Ovary (tissue), 9 donors: ENCODE measurements around the gene VPS18. TPM values are rescaled to one million over a fixed set of nuclear protein-coding genes. Genes with fewer than 3 reads are reported as not detected.

ENCODE experiments used
- DNase-seq, 5 donors: peaks; one replicate each; pipeline ENCODE4 v3.0.0-alpha.2; 2019 to 2020
- H3K27ac ChIP-seq, 2 donors: fragments of 200-600 bp; one replicate each; pipeline versions ENCODE4 v1.5.1 to v1.8.0; 2019 to 2022
- H3K27me3 ChIP-seq: fragments of 200-600 bp; one replicate; pipeline ENCODE4 v1.8.0; 2022
- H3K36me3 ChIP-seq: fragments of 200-600 bp; sonication (generic); one replicate; pipeline ENCODE4 v1.5.1; 2019
- H3K4me1 ChIP-seq: one replicate; pipeline ENCODE4 v1.8.1; 2013; ENCODE audit warnings: mild to moderate bottlenecking, moderate library complexity; ENCODE audit not compliant: insufficient read depth
- H3K4me3 ChIP-seq: fragments of 200-600 bp; sonication (generic); one replicate; pipeline ENCODE4 v1.5.1; 2017
- H3K9me3 ChIP-seq, 2 donors: fragments of 200-600 bp in 1 of 2; sonication (generic) in 1 of 2; one replicate each; pipeline versions ENCODE4 v1.5.1 to v1.8.1; 2013 to 2019; ENCODE audit warnings: mild to moderate bottlenecking in 1 of 2, moderate library complexity in 1 of 2
- CTCF ChIP-seq, 3 donors: fragments of 450-650 bp in 2 of 3; fragments of 200-600 bp in 1 of 3; IDR thresholded peaks; one replicate each; pipeline versions ENCODE4 v1.5.1 to v1.8.0; 2016 to 2022; ENCODE audit warnings: antibody characterized with exemption in 3 of 3, mild to moderate bottlenecking in 1 of 3
- EP300 ChIP-seq: sonication (generic); formaldehyde crosslinking; IDR thresholded peaks from one replicate; pipeline ENCODE4 v1.6.1; 2017; ENCODE audit warnings: antibody characterized with exemption
- POLR2A ChIP-seq: fragments of 450-650 bp; IDR thresholded peaks from one replicate; pipeline ENCODE4 v1.6.1; 2017; ENCODE audit warnings: antibody characterized with exemption, mild to moderate bottlenecking, moderate library complexity
- WGBS, 3 donors: extraction: QIAGEN DNeasy Blood & Tissue Kit in 1 of 3; methylation state at CpG; one replicate each; pipeline versions ENCODE4 v1.1.5 to v1.1.7; 2013 to 2017; 5-methylcytosine and 5-hydroxymethylcytosine counted together
- intact Hi-C, 4 donors: fragments of 100-400 bp; cut with DNase I; formaldehyde crosslinking; loops; one replicate each; pipeline versions ENCODE4 v1.11.0 to v1.15.1; 2022 to 2023
- polyA plus RNA-seq, 2 donors: library from polyadenylated mRNA; stranded (reverse); fragments of 200-250 nt in 1 of 2; fragments of 350-450 nt in 1 of 2; fragmentation: Illumina TruSeq in 1 of 2; extraction: RNeasy Lipid Tissue Mini Kit (QIAGEN cat#74804) in 1 of 2; gene quantifications; one replicate each; pipeline ENCODE4 v1.2.3, GENCODE V29; 2013 to 2014
- total RNA-seq, 7 donors: library from RNA; depleted of rRNA in 2 of 7; stranded (reverse); fragments of >200 nt in 2 of 7; fragmentation: NEBNext Ultra II Directional in 3 of 7; extraction: Animal tissue kit (Norgen Biotek cat#: 25700) in 3 of 7; gene quantifications; one replicate each; pipeline versions ENCODE4 v1.1.0 to v1.2.4, GENCODE V29; 2016 to 2023
- donor health status: DM: no; HTN: no; CAD: no; lungs with moderate emphysema.
- donor health status: DM: no; HTN: no; CAD: no.
- donor health status: Bipolar disorder and iron deficiency.
- donor health status: DM: yes; HTN: yes; CAD: no.
- donor health status: DM: no; HTN: no; CAD: no.
- donor health status: DM: yes; HTN: yes; CAD: no.

The VPS18 gene
- total and polyA plus RNA-seq, 9 donors = 8.0 to 26.3 (median 21.1) TPM

GRCh38 chr15:40930430-40931299 is 36.4 kb downstream of the VPS18 start:
- H3K9me3 ChIP-seq = no peaks in the 10 kb centered on the region
- no peak overlapping the region for H3K27ac ChIP-seq
- peaks cover 11% of the 10 kb centered on the region for H3K4me1 ChIP-seq
- H3K27me3 ChIP-seq = peaks cover 4% of the 10 kb centered on the region
- intact Hi-C loops = no loop called here
- DNase-seq = peak in 3 of 5 donors; percentile 49 to 53 (median 53)
- no peaks in the 10 kb centered on the region for H3K36me3 ChIP-seq
- TF ChIP-seq POLR2A (no peak), CTCF (IDR thresholded peaks at IDR 0.05) (peak in 1 of 3 donors; percentile 15)
- WGBS, 3 donors = 0 to 1% (median 1%) methylated on average over 46 of the region's 46 CpGs
- H3K4me3 ChIP-seq = peak overlapping the region; percentile 40

DNA sequence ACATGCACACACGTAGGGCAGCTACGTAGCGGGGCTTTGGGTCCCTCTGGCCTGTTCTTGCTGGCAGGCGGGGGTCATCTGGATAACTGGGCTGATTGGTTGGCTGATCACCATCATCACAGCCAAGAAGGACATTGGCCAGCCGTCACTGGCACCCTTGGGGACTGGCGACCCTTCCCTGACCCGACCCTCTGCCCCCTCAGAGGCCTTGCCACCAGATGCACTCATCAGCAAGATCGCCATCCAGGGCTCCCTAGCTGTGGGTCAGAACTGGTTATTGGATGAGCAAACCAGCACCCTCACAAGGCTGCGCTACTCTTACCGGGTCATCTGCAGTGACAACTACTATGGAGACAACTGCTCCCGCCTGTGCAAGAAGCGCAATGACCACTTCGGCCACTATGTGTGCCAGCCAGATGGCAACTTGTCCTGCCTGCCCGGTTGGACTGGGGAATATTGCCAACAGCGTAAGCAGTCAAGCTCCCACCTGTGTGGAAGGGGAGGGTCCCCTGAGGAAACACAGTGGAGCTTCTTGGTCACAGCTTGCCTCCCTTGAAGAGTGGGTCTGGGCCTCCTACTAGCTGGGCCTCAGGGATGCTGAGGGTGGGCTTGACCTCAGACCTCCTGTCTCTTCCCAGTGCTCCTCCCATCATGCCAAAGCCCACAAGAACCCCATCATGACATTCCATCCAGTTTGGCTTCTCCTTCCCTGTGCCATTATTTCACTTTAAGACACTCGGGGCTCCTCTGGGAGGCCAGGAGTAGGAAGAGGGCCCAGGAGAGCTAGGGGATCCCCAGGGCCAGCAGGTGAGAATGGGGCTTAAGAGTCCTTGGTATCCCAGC is 37.3 kb downstream of the VPS18 start:
- TF ChIP-seq CTCF (IDR thresholded peaks at IDR 0.05) (no peak), POLR2A (no peak), EP300 (no peak)
- 55 to 69% (median 62%) methylated on average over 16 of the region's 16 CpGs for WGBS, 3 donors
- intact Hi-C loops = no loop called here
- DNase-seq = no peak
- Histone ChIP-seq H3K36me3 (no peaks in the 10 kb centered on the region), H3K4me1 (peaks cover 11% of the 10 kb centered on the region), H3K27ac (no peak overlapping the region), H3K9me3 (no peaks in the 10 kb centered on the region), H3K27me3 (peaks cover 1% of the 10 kb centered on the region), H3K4me3 (no peak overlapping the region)

- H3K27me3 ChIP-seq = no peaks in the 10 kb centered on the region
- H3K9me3 ChIP-seq = no peaks in the 10 kb centered on the region
- 57 to 66% (median 63%) methylated on average over 8 of the region's 8 CpGs for WGBS, 3 donors
- no peak for TF ChIP-seq CTCF (IDR thresholded peaks at IDR 0.05)
- H3K4me1 ChIP-seq = peaks cover 11% of the 10 kb centered on the region
- intact Hi-C loops = no loop called here
- no peak for DNase-seq
- no peak overlapping the region for H3K4me3 ChIP-seq
- H3K36me3 ChIP-seq = no peaks in the 10 kb centered on the region
- H3K27ac ChIP-seq = no peak overlapping the region
Measured at GRCh38 chr15:40932156-40932555, 37.9 kb downstream of the VPS18 start.

DNA sequence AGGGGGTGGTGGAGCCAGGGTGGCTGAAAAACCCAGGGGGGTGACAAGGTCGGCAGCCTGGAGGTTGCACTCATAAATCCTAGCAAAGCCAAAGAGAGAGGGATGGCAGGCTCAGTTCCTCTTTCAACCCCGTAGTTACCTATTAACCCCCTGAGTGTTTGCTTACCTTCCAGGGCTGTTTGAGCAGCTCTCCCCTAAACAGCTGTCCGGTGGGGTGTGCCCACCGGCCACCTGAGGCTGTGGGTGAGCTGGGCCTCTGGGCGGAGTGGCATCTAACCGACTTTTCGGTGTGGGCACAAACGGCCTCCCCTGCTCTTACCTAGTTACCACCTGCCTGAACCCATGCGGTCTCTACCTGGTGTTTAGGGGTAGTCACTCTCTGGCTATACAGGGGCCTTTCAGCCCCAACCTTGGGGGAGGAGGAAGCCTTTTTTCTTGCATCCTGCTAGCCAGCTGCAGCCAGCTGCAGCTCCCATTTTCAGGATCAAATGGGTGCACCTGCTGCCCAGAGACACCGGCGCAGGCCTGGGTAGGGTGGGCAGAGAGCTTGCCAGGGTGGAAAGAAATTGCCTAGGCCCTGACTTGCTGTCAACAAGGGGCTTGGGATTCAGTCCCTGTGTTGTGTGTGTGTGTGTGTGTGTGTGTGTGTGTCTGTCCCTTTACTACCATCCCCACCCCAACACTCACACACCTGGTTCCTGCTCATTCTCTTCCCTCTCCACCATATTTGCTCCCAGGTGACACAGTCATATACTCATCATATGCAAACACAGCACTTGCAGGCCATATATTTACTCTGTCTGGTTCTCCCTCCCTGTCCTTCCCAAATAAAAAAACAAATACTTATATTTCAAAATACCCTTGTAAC is 38.6 kb downstream of the VPS18 start:
- peak overlapping the region; percentile 3 for H3K4me3 ChIP-seq
- TF ChIP-seq CTCF (IDR thresholded peaks at IDR 0.05) (no peak), POLR2A (no peak), EP300 (no peak)
- no peaks in the 10 kb centered on the region for H3K27me3 ChIP-seq

More for the DNA sequence above, 38.6 kb downstream of the VPS18 start:
- Histone ChIP-seq H3K36me3 (no peaks in the 10 kb centered on the region), H3K4me1 (peaks cover 9% of the 10 kb centered on the region), H3K9me3 (no peaks in the 10 kb centered on the region), H3K27ac (no peak overlapping the region)
- intact Hi-C loops = no loop called here
- no peak for DNase-seq
- WGBS, 3 donors = 63 to 69% (median 66%) methylated on average over 11 of the region's 11 CpGs
